Progenitor cell of endocrine pancreas (in vitro differentiated cells): ENCODE results near the gene TAC4. TPM values are rescaled to one million over a fixed set of nuclear protein-coding genes. Genes with fewer than 3 reads are reported as not detected.

Source experiments
- DNase-seq: peaks from one replicate; pipeline ENCODE4 v3.0.0; 2021; ENCODE audit warnings: low spot score; ENCODE audit not compliant: unreplicated experiment
- H3K27ac Mint-ChIP-seq: 2 replicates; pipeline ENCODE4 v1.8.0; 2021; ENCODE audit warnings: mild to moderate bottlenecking, moderate library complexity, mixed read lengths
- H3K27me3 Mint-ChIP-seq: 2 replicates; pipeline ENCODE4 v1.8.0; 2021; ENCODE audit warnings: mixed read lengths
- H3K36me3 Mint-ChIP-seq: 2 replicates; pipeline ENCODE4 v1.8.0; 2022; ENCODE audit warnings: mixed read lengths; ENCODE audit not compliant: insufficient read depth
- H3K4me1 Mint-ChIP-seq: 2 replicates; pipeline ENCODE4 v1.8.0; 2021; ENCODE audit warnings: low read depth, mixed read lengths
- H3K4me3 Mint-ChIP-seq: 2 replicates; pipeline ENCODE4 v1.8.0; 2021; ENCODE audit warnings: low read depth, mild to moderate bottlenecking, moderate library complexity, mixed read lengths
- H3K9me3 Mint-ChIP-seq: 2 replicates; pipeline ENCODE4 v1.8.0; 2021; ENCODE audit warnings: low read depth, mixed read lengths
- CTCF ChIP-seq: fragments of 200-600 bp; sonication (generic); IDR thresholded peaks from one replicate; pipeline ENCODE4 v1.5.0; 2021; ENCODE audit warnings: antibody characterized with exemption, mild to moderate bottlenecking; ENCODE audit not compliant: unreplicated experiment
- total RNA-seq: library from RNA; stranded (reverse); gene quantifications from 2 replicates; pipeline ENCODE4 v1.2.1, GENCODE V29; 2021

Gene TAC4
- total RNA-seq, 1 donor from 2014 or later: not detected

GRCh38 chr17:49850772-49851386 lies 3.0 kb upstream of the TAC4 start:
- H3K36me3 Mint-ChIP-seq: no peaks in the 10 kb centered on the region
- TF ChIP-seq CTCF: no peak
- H3K4me3 Mint-ChIP-seq: peak overlapping the region; percentile 67
- H3K27ac Mint-ChIP-seq: no peak overlapping the region
- peaks cover 62% of the 10 kb centered on the region for H3K27me3 Mint-ChIP-seq
- no peaks in the 10 kb centered on the region for H3K9me3 Mint-ChIP-seq
- no peak for DNase-seq
- H3K4me1 Mint-ChIP-seq: peaks cover 4% of the 10 kb centered on the region

GRCh38 chr17:49850218-49850610 lies 2.3 kb upstream of the TAC4 start:
- peaks cover under 1% of the 10 kb centered on the region for H3K36me3 Mint-ChIP-seq
- H3K27me3 Mint-ChIP-seq: peaks cover 62% of the 10 kb centered on the region
- no peak overlapping the region for H3K4me3 Mint-ChIP-seq
- H3K27ac Mint-ChIP-seq: no peak overlapping the region
- no peaks in the 10 kb centered on the region for H3K9me3 Mint-ChIP-seq
- no peak for DNase-seq
- no peak for TF ChIP-seq CTCF
- peaks cover 4% of the 10 kb centered on the region for H3K4me1 Mint-ChIP-seq

- H3K27ac Mint-ChIP-seq: no peak overlapping the region
- no peak overlapping the region for H3K4me3 Mint-ChIP-seq
- no peak for DNase-seq
These were observed 870 bp upstream of the TAC4 start for GRCh38 chr17:49848739-49849138.

GRCh38 chr17:49846938-49847712 lies 744 bp downstream of the TAC4 start:
- no peak for DNase-seq
- Mint-ChIP-seq H3K9me3 (no peaks in the 10 kb centered on the region), H3K27ac (peak overlapping the region; percentile 86), H3K36me3 (peaks cover 4% of the 10 kb centered on the region), H3K27me3 (peaks cover 35% of the 10 kb centered on the region), H3K4me1 (peaks cover 4% of the 10 kb centered on the region), H3K4me3 (no peak overlapping the region)
- no peak for TF ChIP-seq CTCF

More at GRCh38 chr17:49848739-49849138, 870 bp upstream of the TAC4 start:
- Mint-ChIP-seq H3K27me3 (peaks cover 52% of the 10 kb centered on the region), H3K4me1 (peaks cover 4% of the 10 kb centered on the region), H3K36me3 (peaks cover 1% of the 10 kb centered on the region), H3K9me3 (no peaks in the 10 kb centered on the region)
- TF ChIP-seq CTCF: no peak

GRCh38 chr17:49845321-49845720 lies 2.5 kb downstream of the TAC4 start:
- Mint-ChIP-seq H3K27ac (no peak overlapping the region), H3K9me3 (no peaks in the 10 kb centered on the region), H3K27me3 (peaks cover 21% of the 10 kb centered on the region), H3K36me3 (peaks cover 4% of the 10 kb centered on the region), H3K4me1 (no peaks in the 10 kb centered on the region), H3K4me3 (no peak overlapping the region)
- no peak for TF ChIP-seq CTCF
- DNase-seq: no peak
